Activated CD4-positive, alpha-beta T cell treated with anti-CD3 and anti-CD28 coated beads, Interleukin-2, amount 50 U/mL, for 48 hours (primary cell): ENCODE measurements around the gene C1orf105.
"Not testable (repeated sequence)": the region's sequence is repeated elsewhere in the genome, so short reads cannot be mapped to it uniquely, and the experiment has no call there.

ENCODE experiments used
- DNase-seq, 2 experiments: peaks; one replicate each; pipeline ENCODE4 v3.0.0-alpha.2; 2020

Gene C1orf105

DNA sequence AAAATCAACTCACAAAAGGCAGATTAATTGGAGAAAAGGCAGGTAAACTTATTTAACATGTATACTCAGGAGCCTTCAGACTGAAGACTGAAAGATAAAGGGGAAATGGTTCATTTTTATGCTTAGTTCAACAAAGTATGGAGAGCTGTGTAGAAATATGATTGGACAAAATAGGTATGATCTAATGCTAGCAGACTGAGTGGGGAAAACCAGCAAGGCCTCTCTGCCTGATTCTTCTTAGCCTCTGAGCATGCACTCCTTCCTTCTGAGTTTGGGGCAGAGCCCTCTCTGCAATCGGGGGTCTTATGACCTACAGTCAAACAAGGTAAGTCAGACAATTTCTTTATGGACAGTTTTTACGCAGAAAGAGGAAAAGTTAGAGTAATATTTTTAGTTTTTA, 73.7 kb downstream of the C1orf105 start:
- no peak for DNase-seq

DNA sequence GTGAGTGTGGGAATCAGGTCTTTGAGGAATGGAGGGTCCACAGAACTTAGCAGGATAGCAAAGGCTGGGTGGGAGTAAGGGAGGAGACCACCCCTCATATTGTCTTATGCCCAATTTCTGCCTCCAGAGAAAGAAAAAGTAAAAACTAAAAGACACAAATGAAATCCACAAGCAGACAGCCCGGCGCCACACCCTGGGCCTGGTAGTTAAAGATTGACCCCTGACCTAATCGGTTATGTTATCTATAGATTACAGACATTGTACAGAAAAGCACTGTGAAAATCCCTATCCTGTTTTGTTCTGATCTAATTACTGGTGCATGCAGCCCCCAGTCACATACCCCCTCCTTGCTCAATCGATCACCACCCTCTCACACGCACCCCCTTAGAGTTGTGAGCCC, 75.6 kb downstream of the C1orf105 start:
- DNase-seq = not testable (repeated sequence)

DNA sequence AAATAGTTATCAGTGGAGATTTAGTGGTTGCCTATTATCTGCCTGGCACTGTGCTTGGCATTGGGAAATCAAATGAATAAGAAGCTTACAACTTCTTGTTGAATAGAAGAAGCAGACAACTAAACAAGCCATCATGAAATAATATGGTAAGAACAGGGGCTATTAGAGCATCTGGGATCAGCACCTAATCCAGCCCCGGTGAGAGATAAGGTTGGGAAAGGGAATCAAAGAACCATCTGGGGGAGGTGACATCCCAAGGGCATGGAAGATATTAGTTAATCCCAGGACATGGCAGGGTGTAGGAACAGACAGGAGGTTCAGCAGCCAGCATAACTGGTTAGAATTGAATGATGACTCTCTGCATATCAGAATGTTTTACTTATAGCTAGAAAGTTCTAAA, 76.2 kb downstream of the C1orf105 start:
- DNase-seq = no peak

DNA sequence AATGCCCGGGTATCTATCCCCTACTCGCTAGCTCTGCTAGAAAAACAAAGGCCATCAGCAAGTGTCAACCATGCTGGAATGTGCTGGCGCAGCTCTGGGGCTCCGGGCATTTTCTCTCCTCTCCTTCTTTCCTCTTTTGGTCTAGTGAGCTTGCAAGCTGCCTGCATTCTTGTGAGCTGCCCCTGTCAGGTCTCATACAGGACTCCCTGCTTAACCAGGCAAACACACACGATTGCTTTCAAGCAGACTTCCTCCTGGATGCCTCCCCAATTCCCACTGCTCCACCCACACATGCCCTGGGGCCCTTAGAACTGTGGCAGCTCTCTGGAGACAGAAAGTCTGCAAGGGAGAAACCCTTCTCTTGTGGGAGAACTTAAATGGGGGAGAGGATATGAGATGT, 76.7 kb downstream of the C1orf105 start:
- DNase-seq = no peak

DNA sequence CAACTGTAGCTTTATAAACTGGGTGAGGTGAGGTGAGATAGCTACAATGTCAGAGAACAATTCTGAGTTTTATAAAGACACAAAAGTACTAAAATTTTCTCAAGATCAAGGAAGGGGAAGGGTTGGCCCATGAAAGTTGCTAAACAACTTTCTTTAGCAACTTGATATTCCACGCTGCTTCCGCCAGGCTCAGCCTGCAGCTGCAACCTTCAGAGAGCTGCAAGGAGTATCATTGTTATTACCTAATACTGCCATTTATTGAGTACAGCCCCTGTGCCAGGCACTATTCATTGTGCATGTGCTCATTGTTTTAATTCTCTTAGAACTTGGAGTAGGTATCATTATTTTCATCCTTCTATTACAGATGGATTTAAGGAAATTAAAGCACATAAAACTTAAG, 78.4 kb downstream of the C1orf105 start:
- no peak for DNase-seq

DNA sequence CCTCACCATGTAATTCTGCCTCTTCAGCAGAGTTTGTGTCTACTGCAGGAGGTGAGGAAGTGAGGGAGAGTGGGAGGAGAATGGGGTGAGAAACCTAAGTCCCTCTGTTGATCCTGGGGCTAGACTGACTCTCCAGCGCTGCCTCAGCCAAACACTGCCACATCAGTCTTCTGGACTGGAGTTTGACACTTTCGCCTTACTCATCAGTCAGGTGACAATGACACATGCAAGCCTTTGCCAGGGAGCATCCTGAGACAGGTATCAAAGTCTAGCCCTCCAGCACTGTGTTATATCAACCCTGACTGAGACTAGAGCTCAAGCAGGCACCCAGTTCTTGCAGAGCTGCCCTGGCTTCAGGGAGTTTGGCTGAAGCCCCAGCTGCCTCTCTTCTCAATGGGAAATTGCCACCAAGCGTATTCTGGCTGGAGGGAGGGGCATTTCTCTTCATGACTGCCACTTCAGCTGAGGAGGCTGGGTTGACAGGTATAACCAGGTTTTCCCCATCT, 79.2 kb downstream of the C1orf105 start:
- DNase-seq = peak in 1 of 2 experiments; percentile 4

DNA sequence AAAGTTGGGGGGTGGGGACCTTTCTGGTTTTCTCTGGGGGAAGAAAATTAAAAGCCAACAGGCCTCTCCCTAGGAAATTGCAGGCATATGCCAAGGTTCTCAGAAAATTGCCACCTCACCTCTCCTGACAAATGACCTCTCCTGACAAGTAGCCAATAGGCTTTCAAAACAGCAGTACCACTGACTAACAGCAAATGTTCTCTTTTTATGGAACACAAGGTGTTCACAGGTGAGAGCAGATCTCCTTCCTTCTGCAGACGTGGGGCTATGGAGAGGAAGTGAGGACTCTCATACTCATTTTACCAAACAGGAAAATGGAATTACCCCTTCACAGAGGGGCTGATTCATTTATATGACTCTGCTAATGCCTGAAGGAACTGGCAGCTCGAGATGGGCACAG, 79.7 kb downstream of the C1orf105 start:
- no peak for DNase-seq

DNA sequence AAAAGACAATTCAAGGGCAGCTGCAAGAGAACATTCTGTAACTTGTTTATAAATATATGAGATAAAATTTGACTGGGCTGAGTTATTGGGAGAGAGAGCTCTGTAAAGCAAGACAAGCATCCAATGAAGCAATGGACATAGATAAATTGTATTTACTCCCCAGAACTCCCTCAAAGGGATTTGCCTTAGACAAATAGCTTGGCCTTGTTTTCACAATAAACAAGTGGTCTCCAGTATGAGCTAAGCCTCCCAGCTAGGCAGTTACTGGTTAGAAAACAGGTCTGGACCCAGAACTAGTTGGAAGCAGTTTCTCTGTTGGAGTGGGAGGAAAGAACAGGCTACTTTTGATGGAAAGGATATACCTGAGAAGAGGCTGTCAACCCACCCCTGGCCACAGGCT, 87.3 kb downstream of the C1orf105 start:
- DNase-seq = no peak

DNA sequence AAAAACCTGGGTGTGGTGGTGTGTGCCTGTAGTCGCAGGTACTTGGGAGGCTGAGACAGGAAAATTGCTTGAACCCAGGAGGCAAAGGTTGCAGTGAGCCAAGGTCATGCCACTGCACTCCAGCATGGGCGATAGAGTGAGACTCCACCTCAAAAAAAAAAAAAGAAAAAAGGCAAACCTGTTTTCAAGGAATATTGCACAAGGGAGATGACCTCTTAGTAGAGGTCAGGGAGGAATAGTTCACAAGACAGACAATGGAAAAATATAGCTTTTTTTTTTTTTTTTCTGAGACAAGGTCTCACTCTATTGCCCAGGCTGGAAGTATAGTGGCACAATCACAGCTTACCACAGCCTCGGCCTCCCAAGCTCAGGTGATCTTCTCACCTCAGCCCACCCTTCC, 90.0 kb downstream of the C1orf105 start:
- no peak for DNase-seq

DNA sequence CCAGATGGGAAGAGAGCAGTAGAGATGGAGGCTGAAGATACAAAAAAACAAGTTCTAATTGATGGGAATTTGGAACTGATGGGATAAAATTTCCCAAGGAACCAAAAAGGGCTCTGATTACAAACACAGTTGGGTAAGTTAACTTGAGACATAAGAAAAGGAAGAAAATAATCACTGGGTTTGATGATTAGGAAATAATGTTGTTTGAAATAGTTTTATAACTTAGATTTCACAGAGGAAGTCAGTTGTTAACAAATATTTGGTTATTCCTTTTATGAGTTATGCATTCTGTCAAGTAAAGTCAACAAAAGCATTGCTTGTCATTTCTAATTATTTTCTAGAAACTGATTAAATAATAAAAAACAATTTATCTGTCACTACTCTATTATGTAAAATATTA, 92.1 kb downstream of the C1orf105 start:
- no peak for DNase-seq

DNA sequence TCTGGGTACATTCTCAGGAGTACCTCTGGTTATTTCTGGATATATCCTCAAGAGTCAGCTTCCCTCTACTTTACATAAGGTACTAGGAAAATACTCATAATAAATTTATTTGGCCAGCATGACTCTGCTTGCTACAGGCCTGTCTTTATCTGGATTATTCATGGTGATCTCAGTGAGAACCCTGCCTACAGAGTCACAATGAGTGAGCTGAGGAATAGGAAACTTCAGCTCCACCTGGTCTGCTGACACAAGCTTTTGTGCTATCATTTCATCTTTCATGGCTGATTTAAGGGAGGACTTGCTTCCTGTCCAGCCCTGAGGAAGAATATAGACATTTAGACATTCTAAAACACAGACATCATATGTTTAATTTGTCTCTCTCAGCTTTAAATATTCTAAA, 93.0 kb downstream of the C1orf105 start:
- DNase-seq = no peak

DNA sequence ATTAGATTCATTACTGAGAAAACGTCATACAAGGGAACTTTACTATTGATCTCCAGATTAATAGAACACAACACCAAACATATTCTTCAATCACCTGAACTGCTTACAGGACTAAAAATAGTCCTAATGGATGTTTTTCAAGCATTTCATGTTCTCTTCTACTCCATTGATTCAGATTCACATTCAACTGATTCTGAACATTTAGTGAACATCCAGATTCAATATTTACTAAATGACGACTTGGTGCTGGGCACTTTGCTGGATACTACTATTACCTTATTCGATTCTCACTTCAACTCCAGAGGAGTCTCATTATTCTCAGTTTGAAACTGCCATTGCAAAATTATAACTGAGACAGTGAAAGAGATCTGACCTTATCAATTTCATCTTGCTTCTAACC, 93.6 kb downstream of the C1orf105 start:
- DNase-seq = no peak

DNA sequence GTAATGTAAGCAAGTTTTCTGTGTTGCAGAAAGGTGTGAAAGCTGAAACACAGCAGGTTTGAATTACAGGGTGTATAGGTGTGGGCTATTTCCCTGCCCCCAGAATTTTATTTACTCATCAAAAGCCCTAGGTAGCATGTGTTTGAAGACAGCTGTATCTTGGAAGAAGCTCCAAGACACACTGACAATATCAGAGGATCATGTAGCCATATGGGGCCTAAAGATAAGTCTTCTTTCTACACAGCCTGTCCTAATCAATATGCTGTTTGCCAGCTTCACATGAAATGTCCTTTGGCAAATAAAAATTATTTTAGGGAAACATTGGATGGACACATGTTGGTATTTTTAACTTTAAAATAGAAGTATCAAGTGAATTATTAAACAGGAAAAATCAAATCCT, 95.0 kb downstream of the C1orf105 start:
- DNase-seq = no peak

DNA sequence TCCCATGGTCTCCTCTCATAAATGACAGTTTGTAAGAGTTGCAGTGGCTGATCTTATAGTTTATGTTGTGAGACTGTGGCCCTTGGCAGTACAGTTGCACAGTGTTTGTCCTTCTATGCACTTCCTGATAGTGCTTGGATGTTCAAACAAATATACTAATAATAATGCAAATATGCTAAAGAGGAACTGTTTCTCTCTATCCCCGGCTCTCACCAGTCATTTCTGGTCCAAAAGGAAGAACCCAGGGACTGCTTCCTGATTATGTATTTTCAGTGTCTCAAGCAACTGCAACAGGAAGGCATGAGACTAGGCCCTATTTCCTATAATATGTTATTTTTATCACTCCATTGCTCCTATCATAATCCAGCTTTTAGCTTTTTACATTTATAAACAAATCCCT, 95.4 kb downstream of the C1orf105 start:
- no peak for DNase-seq

DNA sequence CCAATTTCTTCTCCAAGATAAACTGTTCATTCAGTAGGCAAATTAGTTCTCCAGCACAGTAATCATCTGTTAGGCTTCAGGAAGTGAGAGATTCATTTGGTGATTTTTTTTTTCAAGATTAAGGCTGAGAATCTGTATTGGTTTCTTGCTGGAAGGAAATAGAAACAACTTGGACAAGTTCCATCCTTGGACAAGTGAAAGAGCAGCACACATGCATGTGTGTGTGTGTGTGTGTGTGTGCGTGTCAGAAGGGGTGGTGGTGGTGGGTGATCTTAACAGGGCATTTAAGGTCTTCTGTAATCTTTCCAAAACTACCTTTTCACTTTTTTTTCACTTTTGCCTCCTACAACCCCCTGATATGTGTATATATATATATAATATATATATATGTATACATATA, 96.6 kb downstream of the C1orf105 start:
- DNase-seq = no peak

DNA sequence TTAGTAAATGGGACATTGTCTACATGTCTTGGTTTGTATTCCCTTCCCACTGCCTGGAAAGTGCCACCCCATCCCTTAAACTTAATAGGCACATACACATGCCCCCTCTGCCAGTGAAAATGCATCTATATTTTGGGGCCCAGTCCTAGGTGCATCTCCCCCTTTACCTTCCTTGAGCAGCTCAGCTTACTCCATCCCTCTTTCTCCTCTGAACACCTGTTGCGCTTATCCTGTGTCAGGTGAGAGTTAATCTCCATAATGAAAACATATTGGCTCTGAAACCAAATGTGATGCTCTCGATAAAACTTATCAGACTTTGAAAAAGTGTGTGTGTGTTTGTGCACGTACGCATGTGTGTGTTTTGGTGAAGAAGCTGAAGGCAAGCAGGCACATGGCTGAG, 97.1 kb downstream of the C1orf105 start:
- DNase-seq = no peak
